ENCODE data around the gene FEM1B. TPM values are rescaled to one million over a fixed set of nuclear protein-coding genes. Genes with fewer than 3 reads are reported as not detected.

FEM1B gene
- polyA plus RNA-seq, 3 donors: 21.5 to 26.4 (median 26.0) TPM

DNA sequence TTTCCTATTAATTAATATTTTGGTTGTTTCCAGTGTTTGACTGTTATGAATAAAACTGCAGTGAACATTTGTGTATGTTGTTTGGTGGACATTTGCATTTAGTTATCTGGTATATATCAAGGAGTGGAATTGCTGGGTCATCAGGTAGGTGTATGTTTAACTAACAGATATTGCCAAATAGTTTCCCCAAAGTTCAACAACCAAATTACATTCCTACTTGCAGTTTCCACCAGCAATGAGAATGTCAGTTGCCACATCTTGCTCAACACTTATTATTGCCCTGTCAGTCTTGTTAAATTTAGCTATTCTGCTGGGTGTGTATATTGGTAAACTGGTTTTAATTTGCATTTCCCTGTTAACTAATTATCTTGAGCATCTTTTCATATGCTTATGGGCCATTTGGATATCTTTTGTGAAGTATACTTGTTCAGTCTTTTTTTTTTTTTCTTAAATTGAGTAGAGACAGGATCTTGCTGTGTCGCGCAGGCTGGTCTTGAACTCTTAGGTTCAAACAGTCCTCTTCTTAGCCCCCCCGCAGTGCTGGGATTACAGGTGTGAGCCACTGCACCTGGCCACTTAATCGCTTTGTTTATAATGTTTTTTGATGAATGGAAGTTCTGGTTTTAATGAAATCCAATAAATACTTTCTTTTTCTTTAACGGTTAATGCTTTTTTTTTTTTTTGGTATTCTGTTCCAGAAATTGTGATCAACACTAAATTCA lies 7.9 kb downstream of the FEM1B start:
- no peak for TF ChIP-seq CTCF (IDR thresholded peaks at IDR 0.05)
- H2AFZ ChIP-seq (ENCODE audit: insufficient read depth, low read depth, low read length, poor library complexity, severe bottlenecking): no peak overlapping the region
- H3K36me3 ChIP-seq (replicated peaks in 1 of 2; ENCODE audit: control insufficient read depth in 1 of 2, insufficient read depth in 2 of 2, low read length in 2 of 2): peaks cover 17 to 33% of the 10 kb centered on the region in 2 donors
- H3K27me3 Mint-ChIP-seq (ENCODE audit: low read depth in 3 of 3): no peaks in the 10 kb centered on the region
- H4K20me1 ChIP-seq (ENCODE audit: insufficient read depth, low read length): peaks cover 100% of the 10 kb centered on the region
- H3K27ac ChIP-seq (ENCODE audit: low read depth in 1 of 2, low read length in 2 of 2): peak overlapping the region; percentile 46 to 75
- H3K9me3 ChIP-seq (replicated peaks in 1 of 2; ENCODE audit: control insufficient read depth in 1 of 2, insufficient read depth in 1 of 2, low read length in 2 of 2): no peaks in the 10 kb centered on the region
- H3K36me3 Mint-ChIP-seq: peaks cover 31 to 38% of the 10 kb centered on the region in 2 donors
- intact Hi-C loops (cut with micrococcal nuclease): no loop called here
- peaks cover 0 to 3% (median 0%) of the 10 kb centered on the region in 7 donors for H3K9me3 Mint-ChIP-seq
- peaks cover 35 to 52% of the 10 kb centered on the region in 2 donors for H3K4me1 ChIP-seq (ENCODE audit: control insufficient read depth in 1 of 2, insufficient read depth in 2 of 2, low read length in 2 of 2)
- no peak overlapping the region for H3K4me3 ChIP-seq (replicated peaks in 1 of 3; ENCODE audit: low read depth in 2 of 3, low read length in 3 of 3)
- H3K27ac Mint-ChIP-seq: peak overlapping the region; percentile 2 to 90 (median 68)
- H3K27me3 ChIP-seq (ENCODE audit: control insufficient read depth in 2 of 2, insufficient read depth in 2 of 2, low read length in 2 of 2): no peaks in the 10 kb centered on the region
- no peak overlapping the region for H3K9ac ChIP-seq (ENCODE audit: insufficient read depth, low read length, poor library complexity, severe bottlenecking)
- WGBS (ENCODE audit: insufficient coverage): no CpG with 5 or more reads among the region's 5 CpGs
- peak overlapping the region; percentile 29 for H3K4me2 ChIP-seq (replicated peaks; ENCODE audit: extremely low read depth, low read length, poor library complexity, severe bottlenecking)
- H3K4me3 Mint-ChIP-seq: peak overlapping the region in 1 of 2 donors; percentile 63
- peaks cover 58% of the 10 kb centered on the region for H3K4me1 Mint-ChIP-seq
- DNase-seq: peak in 2 of 3 donors; percentile 33 to 42
- H3K79me2 ChIP-seq (ENCODE audit: insufficient read depth, low read length): peaks cover 100% of the 10 kb centered on the region

DNA sequence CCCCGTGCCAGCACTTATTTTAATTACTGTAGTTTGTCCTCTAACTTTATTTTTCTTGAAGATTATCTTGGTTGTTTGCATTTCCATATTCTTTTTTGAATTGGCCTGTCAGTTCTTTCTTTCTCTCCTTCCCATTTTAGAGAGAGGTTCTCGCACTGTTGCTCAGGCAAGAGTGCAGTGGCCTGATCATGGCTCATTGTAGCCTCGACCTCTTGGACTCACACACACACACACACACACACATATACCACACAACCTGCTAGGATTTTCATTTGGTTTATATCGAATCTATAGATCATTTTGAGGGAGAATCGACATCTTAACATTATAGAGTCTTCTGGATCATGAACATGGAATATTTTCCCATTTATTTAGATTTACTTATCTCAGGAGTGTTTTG lies 8.7 kb downstream of the FEM1B start:
- no peak for TF ChIP-seq CTCF (IDR thresholded peaks at IDR 0.05)
- peak overlapping the region in 1 of 2 donors; percentile 75 for H3K27ac ChIP-seq (ENCODE audit: low read depth in 1 of 2, low read length in 2 of 2)
- Mint-ChIP-seq H3K36me3 (peaks cover 38 to 45% of the 10 kb centered on the region in 2 donors), H3K9me3 (peaks cover 0 to 3% (median 0%) of the 10 kb centered on the region in 7 donors), H3K27me3 (ENCODE audit: low read depth in 3 of 3) (no peaks in the 10 kb centered on the region), H3K4me3 (no peak overlapping the region), H3K27ac (peak overlapping the region in 5 of 7 donors; percentile 11 to 90 (median 41)), H3K4me1 (peaks cover 50% of the 10 kb centered on the region)
- H3K27me3 ChIP-seq (ENCODE audit: control insufficient read depth in 2 of 2, insufficient read depth in 2 of 2, low read length in 2 of 2): no peaks in the 10 kb centered on the region
- intact Hi-C loops (cut with micrococcal nuclease): no loop called here
- DNase-seq: no peak
- H3K4me1 ChIP-seq (ENCODE audit: control insufficient read depth in 1 of 2, insufficient read depth in 2 of 2, low read length in 2 of 2): peaks cover 27 to 43% of the 10 kb centered on the region in 2 donors
- peaks cover 25 to 41% of the 10 kb centered on the region in 2 donors for H3K36me3 ChIP-seq (replicated peaks in 1 of 2; ENCODE audit: control insufficient read depth in 1 of 2, insufficient read depth in 2 of 2, low read length in 2 of 2)
- no CpG with 5 or more reads among the region's 5 CpGs for WGBS (ENCODE audit: insufficient coverage)
- H3K4me3 ChIP-seq (replicated peaks in 1 of 3; ENCODE audit: low read depth in 2 of 3, low read length in 3 of 3): no peak overlapping the region
- no peak overlapping the region for H2AFZ ChIP-seq (ENCODE audit: insufficient read depth, low read depth, low read length, poor library complexity, severe bottlenecking)
- H3K9me3 ChIP-seq (replicated peaks in 1 of 2; ENCODE audit: control insufficient read depth in 1 of 2, insufficient read depth in 1 of 2, low read length in 2 of 2): no peaks in the 10 kb centered on the region
- H3K4me2 ChIP-seq (replicated peaks; ENCODE audit: extremely low read depth, low read length, poor library complexity, severe bottlenecking): no peak overlapping the region
- no peak overlapping the region for H3K9ac ChIP-seq (ENCODE audit: insufficient read depth, low read length, poor library complexity, severe bottlenecking)
- peaks cover 100% of the 10 kb centered on the region for H3K79me2 ChIP-seq (ENCODE audit: insufficient read depth, low read length)
- peaks cover 100% of the 10 kb centered on the region for H4K20me1 ChIP-seq (ENCODE audit: insufficient read depth, low read length)
